Right forelimb (tissue), 1 donor: ENCODE data around the gene RPN1.
"Not testable (repeated sequence)": the region's sequence is repeated elsewhere in the genome, so short reads cannot be mapped to it uniquely, and the experiment has no call there.

Source experiments
- DNase-seq: peaks from one replicate; pipeline ENCODE4 v3.0.0-alpha.2; 2018

RPN1 gene

DNA sequence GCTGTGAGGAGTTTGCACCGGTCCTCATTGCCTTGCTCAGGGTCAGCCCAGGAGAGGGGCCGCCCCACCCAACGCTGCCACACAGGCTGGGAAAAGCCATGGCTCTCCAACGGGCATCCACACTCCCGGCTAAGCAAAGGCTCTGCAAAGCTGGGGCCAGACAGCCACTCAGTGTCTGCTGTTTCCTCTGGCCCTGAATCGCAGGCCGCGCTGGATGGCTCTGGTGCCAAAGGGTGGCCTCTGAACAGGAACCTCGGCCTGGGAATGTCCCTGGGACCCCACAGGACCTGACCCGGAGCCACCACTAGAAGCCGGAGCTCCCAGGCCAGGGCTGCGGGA, 42.9 kb downstream of the RPN1 start:
- DNase-seq, result no peak

DNA sequence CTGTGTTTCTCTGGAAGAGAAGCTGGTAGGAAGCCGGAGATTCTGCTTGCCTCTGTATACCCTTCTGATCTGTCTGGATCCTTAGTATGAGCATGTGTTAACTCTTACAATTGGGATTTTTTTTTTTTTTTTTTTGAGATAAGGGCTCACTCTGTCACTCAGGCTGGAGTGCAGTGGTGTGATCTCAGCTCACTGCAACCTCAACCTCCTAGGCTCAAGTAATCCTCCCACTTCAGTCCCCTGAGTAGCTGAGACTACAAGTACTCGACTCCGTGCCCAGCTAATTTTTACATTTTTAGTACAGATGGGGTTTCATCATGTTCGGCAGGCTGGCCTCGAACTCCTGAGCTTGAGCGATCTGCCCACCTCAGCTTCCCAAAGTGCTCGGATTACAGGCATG, 44.5 kb downstream of the RPN1 start:
- no peak for DNase-seq

- no peak for DNase-seq
These were observed 45.2 kb downstream of the RPN1 start for GRCh38 chr3:128605091-128606046.

DNA sequence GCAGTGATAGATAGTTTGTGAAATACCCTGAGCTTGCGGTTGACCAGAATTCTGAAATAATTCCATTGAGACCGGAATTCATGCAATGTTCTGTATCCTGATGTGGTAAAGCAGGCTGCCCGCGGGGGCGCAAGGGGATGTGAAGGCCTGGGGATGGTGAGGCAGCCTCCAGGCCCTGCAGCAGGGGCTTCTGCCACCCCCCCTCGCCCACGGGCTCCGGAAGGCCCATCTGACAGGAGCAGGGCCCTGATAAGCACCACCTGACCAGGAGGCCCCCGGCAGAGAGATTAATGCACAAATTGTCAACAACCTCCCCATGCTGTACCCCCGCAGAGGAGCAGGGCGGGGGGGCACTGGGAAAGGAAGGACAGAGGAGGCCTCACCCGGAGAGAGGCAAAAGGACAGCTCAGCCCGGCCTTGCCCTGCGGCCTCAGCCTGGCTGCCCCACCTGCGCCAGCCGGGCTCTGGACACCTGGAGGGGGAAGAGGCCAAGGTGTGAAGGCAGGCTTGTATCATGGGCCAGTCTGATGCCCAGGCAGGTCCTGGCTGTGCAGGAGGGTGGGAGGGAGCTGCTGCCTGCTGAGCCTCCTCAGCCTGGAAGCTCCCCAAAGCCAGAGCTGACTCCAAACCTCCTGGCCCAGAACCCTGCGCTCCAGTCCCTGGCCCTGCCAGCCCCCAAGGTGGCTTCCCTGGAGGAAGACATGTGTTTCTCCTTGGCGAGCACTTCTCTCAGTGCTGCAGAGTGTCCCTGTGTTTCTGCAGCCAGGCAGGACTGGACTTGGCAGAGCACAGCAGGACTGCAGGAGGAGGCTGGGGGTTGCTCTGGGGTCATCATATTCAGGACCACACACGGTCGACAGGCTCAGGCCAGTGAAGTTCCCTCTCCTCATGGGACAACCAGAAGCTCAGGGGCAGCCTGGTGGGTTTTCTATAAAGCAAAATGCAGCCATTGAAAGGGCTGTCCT, 46.5 kb downstream of the RPN1 start:
- DNase-seq, result no peak

DNA sequence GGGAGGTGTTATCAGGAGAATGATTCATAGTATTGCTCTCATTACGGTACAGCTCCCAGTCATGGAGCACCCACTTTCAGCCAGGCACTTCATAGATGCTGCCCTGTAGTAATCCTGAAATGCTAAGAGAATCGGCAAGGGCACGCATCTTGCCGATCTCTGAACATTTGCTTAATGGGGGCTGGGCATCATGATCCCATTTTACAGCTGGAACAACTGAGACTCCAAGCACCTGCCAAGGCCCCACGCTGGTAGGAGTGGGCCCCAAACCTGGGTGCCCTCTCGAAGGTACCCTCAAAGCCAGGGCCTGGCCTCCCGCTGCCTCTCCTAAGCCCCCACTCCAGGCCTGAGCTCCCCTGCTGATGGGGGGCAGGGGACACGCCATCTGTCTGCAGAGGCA, 47.3 kb downstream of the RPN1 start:
- DNase-seq, result no peak

DNA sequence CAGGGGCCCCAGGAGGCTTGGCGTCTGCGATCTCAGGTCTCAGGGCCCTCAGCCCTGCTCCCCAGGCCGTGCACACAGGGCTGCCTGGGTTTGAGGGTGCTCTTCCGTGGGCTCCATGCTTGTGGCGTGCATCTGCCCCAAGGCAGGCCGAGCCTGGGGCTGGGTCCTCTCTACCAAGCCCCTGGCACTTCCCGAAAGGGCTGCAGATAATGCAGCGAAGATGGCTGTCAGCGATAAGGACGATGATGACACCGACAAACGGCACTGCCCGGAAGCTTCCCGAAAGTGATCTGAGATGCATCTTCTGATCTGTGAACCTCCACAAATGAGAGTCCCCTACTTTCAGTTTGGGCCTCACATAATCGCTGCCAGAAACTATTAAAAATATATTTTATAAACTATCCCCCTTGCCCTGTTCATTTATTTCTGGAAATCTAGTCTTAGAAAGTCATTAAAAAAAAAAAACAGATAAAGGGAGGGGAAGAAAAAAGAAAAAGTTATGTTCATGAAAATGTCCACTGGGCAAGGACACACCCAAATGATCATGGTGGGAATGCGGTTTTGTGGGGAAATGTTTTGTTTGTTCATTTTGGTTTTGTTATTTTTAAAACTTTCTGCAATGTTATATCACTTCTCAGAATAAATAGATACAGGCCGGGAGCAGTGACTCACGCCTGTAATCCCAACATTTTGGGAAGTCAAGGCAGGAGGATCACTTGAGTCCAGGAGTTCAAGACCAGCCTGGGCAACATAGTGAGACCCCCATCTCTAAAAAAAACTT, 51.5 kb downstream of the RPN1 start:
- DNase-seq, result no peak

- DNase-seq, result no peak
These were observed 52.7 kb downstream of the RPN1 start for GRCh38 chr3:128597900-128598299.

DNA sequence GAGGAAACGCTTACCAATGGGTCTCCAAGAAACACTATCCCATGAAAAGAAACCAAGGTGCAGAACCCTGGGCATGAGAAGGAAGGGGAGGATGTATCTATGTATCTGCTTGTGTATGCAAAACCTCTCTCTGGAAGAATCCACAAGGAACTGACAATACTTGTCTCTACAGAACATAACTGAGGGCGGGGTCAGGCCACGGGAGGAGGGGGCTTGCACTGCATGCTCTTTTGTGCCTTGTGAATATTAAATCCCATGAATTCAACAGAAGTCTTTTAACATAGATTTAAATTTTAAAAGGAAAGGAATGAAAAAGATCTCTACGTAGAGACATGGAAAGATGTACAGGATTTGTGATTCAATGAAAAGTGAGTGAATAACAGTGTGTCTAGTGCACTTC, 57.8 kb downstream of the RPN1 start:
- no peak for DNase-seq

DNA sequence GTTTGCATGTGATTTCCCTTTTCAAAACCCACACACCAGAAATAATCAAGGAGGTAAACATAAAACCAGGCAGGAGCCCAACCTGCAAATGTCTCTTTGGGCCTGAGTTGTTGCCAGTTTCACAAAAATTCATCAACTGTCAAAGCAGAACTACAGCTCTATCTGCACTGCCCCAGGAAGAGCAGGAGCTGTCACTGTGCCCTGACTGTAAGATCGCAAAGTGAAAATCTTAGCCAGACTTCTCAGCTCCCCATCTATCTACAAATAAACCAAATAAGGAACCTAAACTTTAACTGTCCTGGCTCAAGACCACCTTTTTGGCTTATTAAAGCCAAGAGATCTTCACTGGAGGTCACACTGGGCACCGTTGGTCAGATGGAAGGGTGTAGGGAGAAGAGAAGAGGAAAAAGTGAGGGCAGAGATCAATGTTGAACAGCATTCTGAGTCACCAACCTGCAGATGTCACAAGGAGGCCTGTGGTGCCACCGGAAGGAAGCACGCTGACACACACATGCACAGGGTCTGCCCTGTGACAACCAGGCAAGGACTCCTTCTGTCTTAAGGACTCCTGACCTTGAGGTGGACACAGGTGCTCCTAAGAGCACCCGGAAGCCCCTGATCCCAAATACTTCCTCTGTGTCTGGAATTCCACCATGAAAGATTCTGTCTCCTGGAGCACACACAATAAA, 58.7 kb downstream of the RPN1 start:
- no peak for DNase-seq

DNA sequence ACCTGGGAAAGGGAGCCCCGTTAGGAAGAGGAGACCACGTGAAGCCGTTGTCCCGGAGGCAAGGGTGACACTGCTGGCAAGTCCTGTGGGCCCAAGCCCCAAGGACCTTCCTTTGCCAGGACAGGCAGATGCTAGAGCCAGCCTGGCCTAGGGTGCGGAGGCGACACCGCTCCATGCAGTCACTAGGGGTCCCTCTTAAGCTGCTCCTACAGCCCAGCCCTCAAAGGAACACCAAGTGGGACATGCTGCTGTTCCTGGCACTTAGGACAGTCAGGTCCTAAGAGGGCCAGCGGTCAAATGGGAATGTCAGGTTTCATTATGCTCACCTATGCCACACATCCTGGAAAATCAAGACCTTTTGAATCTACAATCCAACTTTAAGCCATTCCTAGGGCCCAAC, 59.7 kb downstream of the RPN1 start:
- DNase-seq, result no peak

- DNase-seq, result not testable (repeated sequence)
These were observed 60.6 kb downstream of the RPN1 start for GRCh38 chr3:128589985-128590384.

- no peak for DNase-seq
These were observed 62.5 kb downstream of the RPN1 start for GRCh38 chr3:128588147-128588546.

GRCh38 chr3:128587391-128587790, 63.2 kb downstream of the RPN1 start:
- no peak for DNase-seq

DNA sequence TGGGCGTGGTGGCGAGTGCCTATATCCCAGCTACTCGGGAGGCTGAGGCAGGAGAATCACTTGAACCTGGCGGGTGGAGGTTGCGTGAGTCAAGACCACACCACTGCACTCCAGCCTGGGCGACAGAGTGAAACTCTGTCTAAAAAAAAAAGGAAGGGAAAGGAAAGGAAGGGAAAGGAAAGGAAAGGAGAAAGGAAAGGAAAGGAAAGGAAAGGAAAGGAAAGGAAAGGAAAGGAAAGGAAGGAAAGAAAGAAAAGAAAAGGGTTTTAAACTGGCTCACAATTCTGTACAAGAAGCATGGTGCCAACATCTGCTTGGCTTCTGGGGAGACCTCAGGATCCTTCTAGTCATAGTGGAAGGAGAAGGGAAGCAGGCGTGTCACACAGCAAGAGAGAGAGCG, 63.7 kb downstream of the RPN1 start:
- not testable (repeated sequence) for DNase-seq

DNA sequence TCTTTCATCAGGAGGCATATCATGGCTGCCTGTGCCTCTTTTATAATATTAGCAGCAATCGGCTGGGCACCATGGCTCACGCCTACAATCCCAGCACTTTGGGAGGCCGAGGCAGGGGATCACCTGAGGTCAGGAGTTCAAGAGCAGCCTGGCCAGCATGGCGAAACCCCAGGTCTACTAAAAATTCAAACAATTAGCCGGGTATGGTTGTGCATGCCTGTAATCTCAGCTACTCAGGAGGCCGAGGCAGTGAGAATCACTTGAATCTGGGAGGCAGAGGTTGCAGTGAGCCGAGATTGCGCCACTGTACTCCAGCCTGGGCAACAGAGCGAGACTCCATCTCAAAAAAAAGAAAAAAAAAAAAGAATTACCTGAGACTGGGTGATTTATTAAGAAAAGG, 64.2 kb downstream of the RPN1 start:
- not testable (repeated sequence) for DNase-seq

- no peak for DNase-seq
These were observed 64.6 kb downstream of the RPN1 start for GRCh38 chr3:128585974-128586373.

- DNase-seq, result no peak
These were observed 65.4 kb downstream of the RPN1 start for GRCh38 chr3:128585189-128585588.

DNA sequence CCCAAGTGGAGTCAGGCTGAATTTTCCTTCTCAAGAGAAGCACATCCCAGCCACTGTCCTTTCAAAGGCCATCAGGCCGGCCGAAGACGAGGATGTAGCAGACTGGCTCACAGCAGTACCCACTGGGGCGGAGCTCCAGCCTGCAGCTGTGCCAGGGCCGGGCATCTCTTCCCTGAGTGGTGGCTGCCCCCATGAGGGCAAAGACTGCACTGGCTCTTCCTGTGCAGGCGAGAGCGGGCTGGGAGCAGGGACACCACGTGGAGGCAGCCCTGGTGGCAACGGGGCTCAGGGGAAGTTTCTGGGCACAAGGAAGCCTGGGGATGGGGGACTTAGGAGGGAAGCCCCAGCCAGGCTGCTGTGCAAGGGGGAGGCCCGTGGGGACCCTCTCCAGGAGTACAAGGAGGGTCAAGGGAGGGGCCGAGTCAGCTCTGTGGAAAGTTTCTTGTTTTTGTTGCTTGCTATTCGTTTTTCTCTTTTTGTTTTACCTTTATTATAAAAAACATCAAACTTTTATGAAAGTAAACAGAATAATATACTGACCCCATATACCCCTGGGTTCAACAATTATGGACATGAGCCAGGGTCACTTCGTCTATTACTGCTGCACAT, 66.1 kb downstream of the RPN1 start:
- DNase-seq, result peak; percentile 78

DNA sequence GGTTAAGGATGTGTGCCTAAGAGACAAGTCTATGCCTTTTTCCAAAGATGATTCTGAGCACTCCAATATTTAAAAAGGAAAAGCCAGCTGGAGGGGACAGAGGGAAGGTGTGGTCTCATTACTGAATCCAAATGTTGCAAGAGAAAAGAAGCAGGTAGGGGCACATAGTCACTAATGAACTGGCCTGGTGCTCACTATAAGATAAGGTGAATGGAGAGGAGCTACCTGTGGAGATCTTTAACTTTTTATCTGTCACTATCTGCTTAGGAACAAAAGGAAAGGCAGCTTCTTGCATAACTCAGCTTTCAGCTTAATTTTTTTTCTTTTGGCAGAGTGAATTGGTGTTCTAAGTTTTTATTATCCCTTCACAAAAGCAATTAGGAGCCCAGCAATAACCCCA, 69.1 kb downstream of the RPN1 start:
- no peak for DNase-seq

DNA sequence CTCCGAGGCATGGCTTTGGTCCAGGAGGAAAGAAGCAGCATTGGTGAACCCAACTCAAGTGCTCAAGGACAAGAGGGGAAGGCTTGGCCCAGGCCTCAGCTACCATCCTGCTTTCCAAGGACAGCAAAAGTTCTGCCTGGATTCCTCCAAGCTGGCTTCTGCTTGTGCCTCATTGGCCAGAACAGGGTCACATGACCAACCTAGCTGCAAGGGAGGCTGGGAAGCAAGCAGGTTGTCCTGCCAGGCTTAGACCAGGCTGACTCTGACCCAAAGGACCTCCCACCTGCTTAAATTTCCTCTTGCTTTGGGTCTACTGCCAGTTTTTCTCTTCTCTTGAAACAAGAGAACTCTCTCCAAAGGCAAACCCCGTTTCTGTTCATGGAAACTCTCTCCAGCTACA, 70.7 kb downstream of the RPN1 start:
- DNase-seq, result no peak

DNA sequence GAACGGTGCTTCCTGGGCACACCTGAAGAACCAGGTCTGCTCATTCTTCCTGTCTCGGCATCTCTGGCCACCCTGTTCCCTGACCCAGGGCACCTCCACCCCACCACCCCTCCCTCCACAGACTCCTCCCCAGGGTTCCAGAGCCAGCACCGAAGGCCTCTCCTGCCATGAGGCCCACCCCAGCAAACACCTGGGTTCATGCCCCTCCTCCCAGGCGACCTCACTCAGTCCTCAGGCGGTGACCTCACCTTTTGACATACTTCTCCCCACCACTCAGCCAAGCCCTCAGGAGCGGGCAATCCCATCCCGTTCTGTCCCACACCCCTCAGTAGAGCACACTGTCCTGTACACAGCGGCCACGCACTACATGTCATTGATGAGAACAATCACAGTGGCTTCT, 72.3 kb downstream of the RPN1 start:
- DNase-seq, result no peak

GRCh38 chr3:128577711-128578110, 72.9 kb downstream of the RPN1 start:
- no peak for DNase-seq
